Measurements from ENCODE around the gene HES5. TPM values are rescaled to one million over a fixed set of nuclear protein-coding genes. Genes with fewer than 3 reads are reported as not detected.
A peak's percentile ranks its signal among the peaks of the same experiment; 100 is the strongest.

HES5 gene
- total and polyA plus RNA-seq, 7 experiments from 2014 or later: not detected

- H3K36me3 ChIP-seq (ENCODE audit: control insufficient read depth in 2 of 3, insufficient read depth in 3 of 3, low read length in 3 of 3): peaks cover 0 to 73% (median 19%) of the 10 kb centered on the region in 3 experiments
- Mint-ChIP-seq H3K9me3 (peaks cover 0 to 2% (median 0%) of the 10 kb centered on the region in 11 donors), H3K27me3 (no peaks in the 10 kb centered on the region), H3K4me1 (peaks cover 0 to 4% (median 0%) of the 10 kb centered on the region in 7 donors), H3K27ac (no peak overlapping the region), H3K4me3 (no peak overlapping the region), H3K36me3 (peaks cover 0 to 10% (median 2%) of the 10 kb centered on the region in 5 donors)
- CTCF ChIA-PET: no interaction called here
- no peaks in the 10 kb centered on the region for H3K27me3 ChIP-seq (ENCODE audit: control insufficient read depth in 2 of 2, insufficient read depth in 2 of 2, low read length in 2 of 2)
- no peak overlapping the region for H3K27ac ChIP-seq (ENCODE audit: low read depth, low read length)
- no peak overlapping the region for H3K4me3 ChIP-seq (ENCODE audit: low read length)
- POLR2A ChIA-PET: no interaction called here
- ATAC-seq (no peak), DNase-seq (no peak)
- H3K4me1 ChIP-seq (ENCODE audit: control insufficient read depth in 2 of 2, insufficient read depth in 2 of 2, low read length in 2 of 2): no peaks in the 10 kb centered on the region
- intact Hi-C loops (cut with micrococcal nuclease): no loop called here
- no peaks in the 10 kb centered on the region for H3K9me3 ChIP-seq (ENCODE audit: control insufficient read depth in 2 of 3, low read length in 3 of 3)
Measured at GRCh38 chr1:2509589-2509988, 20.5 kb downstream of the HES5 start.

- Mint-ChIP-seq H3K27me3 (no peaks in the 10 kb centered on the region), H3K9me3 (peaks cover 0 to 2% (median 0%) of the 10 kb centered on the region in 11 donors), H3K27ac (peak overlapping the region in 1 of 9 donors; percentile 19), H3K36me3 (peaks cover 0 to 10% (median 2%) of the 10 kb centered on the region in 5 donors), H3K4me1 (peaks cover 0 to 4% (median 0%) of the 10 kb centered on the region in 7 donors), H3K4me3 (no peak overlapping the region)
- no peak for DNase-seq
- H3K27me3 ChIP-seq (ENCODE audit: control insufficient read depth in 2 of 2, insufficient read depth in 2 of 2, low read length in 2 of 2): no peaks in the 10 kb centered on the region
- ATAC-seq: no peak
- no peaks in the 10 kb centered on the region for H3K4me1 ChIP-seq (ENCODE audit: control insufficient read depth in 2 of 2, insufficient read depth in 2 of 2, low read length in 2 of 2)
- intact Hi-C loops (cut with micrococcal nuclease): no loop called here
- H3K4me3 ChIP-seq (ENCODE audit: low read length): no peak overlapping the region
- no peaks in the 10 kb centered on the region for H3K9me3 ChIP-seq (ENCODE audit: control insufficient read depth in 2 of 3, low read length in 3 of 3)
- ChIA-PET CTCF (no interaction called here), POLR2A (interaction anchor here (1.4 kb wide), 1 partner anchor 15 kb away, joined by 4 read pairs; no protein-coding TSS in a partner anchor)
- H3K27ac ChIP-seq (ENCODE audit: low read depth, low read length): no peak overlapping the region
- H3K36me3 ChIP-seq (ENCODE audit: control insufficient read depth in 2 of 3, insufficient read depth in 3 of 3, low read length in 3 of 3): peaks cover 0 to 66% (median 15%) of the 10 kb centered on the region in 3 experiments
Measured at GRCh38 chr1:2508751-2509150, 21.3 kb downstream of the HES5 start.

- peaks cover 0 to 10% (median 2%) of the 10 kb centered on the region in 5 donors for H3K36me3 Mint-ChIP-seq
- ChIA-PET POLR2A (interaction anchor here (0.6 to 1.4 kb wide), 2 partner anchors 16 to 40 kb away, joined by 3 to 4 read pairs; no protein-coding TSS in a partner anchor), CTCF (no interaction called here)
- intact Hi-C loops (cut with micrococcal nuclease): no loop called here
- ATAC-seq (no peak), DNase-seq (no peak)
- H3K27ac Mint-ChIP-seq: no peak overlapping the region
- Histone ChIP-seq H3K4me3 (ENCODE audit: low read length) (no peak overlapping the region), H3K27me3 (ENCODE audit: control insufficient read depth in 2 of 2, insufficient read depth in 2 of 2, low read length in 2 of 2) (no peaks in the 10 kb centered on the region), H3K27ac (ENCODE audit: low read depth, low read length) (no peak overlapping the region), H3K4me1 (ENCODE audit: control insufficient read depth in 2 of 2, insufficient read depth in 2 of 2, low read length in 2 of 2) (no peaks in the 10 kb centered on the region), H3K36me3 (ENCODE audit: control insufficient read depth in 2 of 3, insufficient read depth in 3 of 3, low read length in 3 of 3) (peaks cover 0 to 60% (median 12%) of the 10 kb centered on the region in 3 experiments), H3K9me3 (ENCODE audit: control insufficient read depth in 2 of 3, low read length in 3 of 3) (no peaks in the 10 kb centered on the region)
- H3K9me3 Mint-ChIP-seq: peaks cover 0 to 2% (median 0%) of the 10 kb centered on the region in 11 donors
- H3K4me3 Mint-ChIP-seq: no peak overlapping the region
- H3K4me1 Mint-ChIP-seq: peaks cover 0 to 4% (median 0%) of the 10 kb centered on the region in 7 donors
- no peaks in the 10 kb centered on the region for H3K27me3 Mint-ChIP-seq
Measured at GRCh38 chr1:2508180-2508579, 21.9 kb downstream of the HES5 start.

GRCh38 chr1:2507744-2508155 lies 22.3 kb downstream of the HES5 start:
- H3K9me3 Mint-ChIP-seq: peaks cover 0 to 2% (median 0%) of the 10 kb centered on the region in 11 donors
- peaks cover 0 to 10% (median 2%) of the 10 kb centered on the region in 5 donors for H3K36me3 Mint-ChIP-seq
- Histone ChIP-seq H3K4me1 (ENCODE audit: control insufficient read depth in 2 of 2, insufficient read depth in 2 of 2, low read length in 2 of 2) (no peaks in the 10 kb centered on the region), H3K36me3 (ENCODE audit: control insufficient read depth in 2 of 3, insufficient read depth in 3 of 3, low read length in 3 of 3) (peaks cover 0 to 56% (median 12%) of the 10 kb centered on the region in 3 experiments), H3K4me3 (ENCODE audit: low read length) (no peak overlapping the region), H3K9me3 (ENCODE audit: control insufficient read depth in 2 of 3, low read length in 3 of 3) (no peaks in the 10 kb centered on the region), H3K27ac (ENCODE audit: low read depth, low read length) (no peak overlapping the region), H3K27me3 (ENCODE audit: control insufficient read depth in 2 of 2, insufficient read depth in 2 of 2, low read length in 2 of 2) (no peaks in the 10 kb centered on the region)
- DNase-seq: no peak
- ChIA-PET POLR2A (interaction anchor here (0.6 to 1.4 kb wide), 2 partner anchors 16 to 41 kb away, joined by 3 to 4 read pairs; no protein-coding TSS in a partner anchor), CTCF (no interaction called here)
- H3K27me3 Mint-ChIP-seq: no peaks in the 10 kb centered on the region
- no peak for ATAC-seq
- no peak overlapping the region for H3K4me3 Mint-ChIP-seq
- H3K27ac Mint-ChIP-seq: no peak overlapping the region
- intact Hi-C loops (cut with micrococcal nuclease): no loop called here
- peaks cover 0 to 4% (median 0%) of the 10 kb centered on the region in 7 donors for H3K4me1 Mint-ChIP-seq

- peaks cover 0 to 49% (median 12%) of the 10 kb centered on the region in 3 experiments for H3K36me3 ChIP-seq (ENCODE audit: control insufficient read depth in 2 of 3, insufficient read depth in 3 of 3, low read length in 3 of 3)
- no peaks in the 10 kb centered on the region for H3K4me1 ChIP-seq (ENCODE audit: control insufficient read depth in 2 of 2, insufficient read depth in 2 of 2, low read length in 2 of 2)
- Mint-ChIP-seq H3K4me1 (peaks cover 0 to 4% (median 0%) of the 10 kb centered on the region in 7 donors), H3K27me3 (no peaks in the 10 kb centered on the region), H3K36me3 (peaks cover 0 to 10% (median 2%) of the 10 kb centered on the region in 5 donors), H3K27ac (peak overlapping the region in 1 of 9 donors; percentile 32), H3K9me3 (peaks cover 0 to 2% (median 0%) of the 10 kb centered on the region in 11 donors), H3K4me3 (no peak overlapping the region)
- ChIA-PET POLR2A (interaction anchor here (1.4 kb wide), 2 partner anchors 17 to 18 kb away, joined by 3 to 4 read pairs; no protein-coding TSS in a partner anchor), CTCF (no interaction called here)
- no peak overlapping the region for H3K4me3 ChIP-seq (ENCODE audit: low read length)
- no peak for DNase-seq
- no peaks in the 10 kb centered on the region for H3K9me3 ChIP-seq (ENCODE audit: control insufficient read depth in 2 of 3, low read length in 3 of 3)
- intact Hi-C loops (cut with micrococcal nuclease): no loop called here
- no peak overlapping the region for H3K27ac ChIP-seq (ENCODE audit: low read depth, low read length)
- no peaks in the 10 kb centered on the region for H3K27me3 ChIP-seq (ENCODE audit: control insufficient read depth in 2 of 2, insufficient read depth in 2 of 2, low read length in 2 of 2)
- ATAC-seq: no peak
Measured at GRCh38 chr1:2506901-2507565, 23.0 kb downstream of the HES5 start.

GRCh38 chr1:2506007-2506860 lies 23.8 kb downstream of the HES5 start:
- Mint-ChIP-seq H3K27ac (no peak overlapping the region), H3K36me3 (peaks cover 0 to 4% (median 2%) of the 10 kb centered on the region in 5 donors), H3K4me1 (peaks cover 0 to 4% (median 0%) of the 10 kb centered on the region in 7 donors), H3K4me3 (no peak overlapping the region), H3K27me3 (no peaks in the 10 kb centered on the region), H3K9me3 (peaks cover 0 to 2% (median 0%) of the 10 kb centered on the region in 11 donors)
- DNase-seq (no peak), ATAC-seq (no peak)
- Histone ChIP-seq H3K9me3 (ENCODE audit: control insufficient read depth in 2 of 3, low read length in 3 of 3) (no peaks in the 10 kb centered on the region), H3K27me3 (ENCODE audit: control insufficient read depth in 2 of 2, insufficient read depth in 2 of 2, low read length in 2 of 2) (no peaks in the 10 kb centered on the region), H3K4me1 (ENCODE audit: control insufficient read depth in 2 of 2, insufficient read depth in 2 of 2, low read length in 2 of 2) (no peaks in the 10 kb centered on the region), H3K4me3 (ENCODE audit: low read length) (no peak overlapping the region), H3K27ac (ENCODE audit: low read depth, low read length) (no peak overlapping the region), H3K36me3 (ENCODE audit: control insufficient read depth in 2 of 3, insufficient read depth in 3 of 3, low read length in 3 of 3) (peaks cover 0 to 41% (median 6%) of the 10 kb centered on the region in 3 experiments)
- ChIA-PET POLR2A (interaction anchor here (1.4 kb wide), 1 partner anchor 18 kb away, joined by 3 read pairs; no protein-coding TSS in a partner anchor), CTCF (no interaction called here)
- intact Hi-C loops (cut with micrococcal nuclease): no loop called here
